NCI-H69 (cell line): ENCODE measurements around the gene IL21R.
"Not testable (repeated sequence)": the region's sequence is repeated elsewhere in the genome, so short reads cannot be mapped to it uniquely, and the experiment has no call there.

ENCODE experiments used
- DNase-seq: peaks from one replicate; lab custom pipeline; 2025; lab: John Stamatoyannopoulos, UW

IL21R gene

GRCh38 chr16:27400751-27401620, 988 bp upstream of the IL21R start:
- DNase-seq, result no peak

DNA sequence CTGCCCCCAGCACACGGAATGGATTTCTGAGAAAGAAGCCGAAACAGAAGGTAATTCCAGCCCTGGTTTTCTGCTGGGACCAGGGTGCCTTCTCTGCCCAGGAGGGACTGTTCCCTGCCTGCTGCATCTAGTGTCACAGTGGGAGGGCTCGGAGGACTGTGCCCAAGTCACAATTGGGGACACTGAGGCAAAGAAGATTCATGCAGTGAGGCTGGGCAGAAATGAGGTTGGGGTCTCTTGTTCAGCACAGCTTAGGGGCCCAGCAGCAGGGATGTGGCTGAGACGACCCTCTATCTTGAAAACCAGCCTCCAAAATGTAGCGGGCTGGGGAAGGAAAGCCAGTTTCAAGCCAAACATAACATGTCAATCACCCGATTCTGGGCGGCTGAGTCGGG, 592 bp downstream of the IL21R start:
- no peak for DNase-seq

DNA sequence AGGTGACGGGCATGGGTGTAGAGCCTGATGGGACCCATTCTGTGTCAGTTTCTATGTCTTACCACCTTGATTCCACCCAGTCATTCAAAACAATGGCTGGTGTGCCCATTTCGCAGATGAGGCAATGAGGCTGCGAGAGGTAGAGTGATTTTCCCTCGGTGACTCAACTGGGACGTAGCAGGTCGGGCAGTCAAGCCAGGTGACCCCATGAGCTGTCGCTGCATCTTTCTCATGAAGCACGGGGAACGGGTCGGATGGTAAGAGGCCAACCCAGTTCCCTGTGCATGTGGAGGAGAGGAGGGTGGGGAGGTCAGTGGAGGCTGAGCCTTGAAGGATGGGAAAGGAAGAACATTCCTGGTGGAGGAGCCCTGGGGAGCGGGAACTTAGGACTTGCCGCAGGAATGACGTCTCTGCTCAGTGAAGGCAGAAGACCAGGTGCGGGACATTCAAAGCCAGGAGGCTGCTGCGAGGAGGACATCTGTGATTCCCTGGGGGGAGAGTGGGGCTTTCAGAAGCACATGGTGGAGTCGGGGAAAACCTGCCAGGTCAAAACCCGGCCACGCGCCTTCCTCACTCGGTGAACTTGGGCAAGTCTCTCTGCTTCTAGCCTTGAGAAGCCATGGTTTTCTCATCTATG, 1.1 kb downstream of the IL21R start:
- DNase-seq, result no peak

- DNase-seq, result no peak
Measured at GRCh38 chr16:27403601-27403992, 1.6 kb downstream of the IL21R start.

DNA sequence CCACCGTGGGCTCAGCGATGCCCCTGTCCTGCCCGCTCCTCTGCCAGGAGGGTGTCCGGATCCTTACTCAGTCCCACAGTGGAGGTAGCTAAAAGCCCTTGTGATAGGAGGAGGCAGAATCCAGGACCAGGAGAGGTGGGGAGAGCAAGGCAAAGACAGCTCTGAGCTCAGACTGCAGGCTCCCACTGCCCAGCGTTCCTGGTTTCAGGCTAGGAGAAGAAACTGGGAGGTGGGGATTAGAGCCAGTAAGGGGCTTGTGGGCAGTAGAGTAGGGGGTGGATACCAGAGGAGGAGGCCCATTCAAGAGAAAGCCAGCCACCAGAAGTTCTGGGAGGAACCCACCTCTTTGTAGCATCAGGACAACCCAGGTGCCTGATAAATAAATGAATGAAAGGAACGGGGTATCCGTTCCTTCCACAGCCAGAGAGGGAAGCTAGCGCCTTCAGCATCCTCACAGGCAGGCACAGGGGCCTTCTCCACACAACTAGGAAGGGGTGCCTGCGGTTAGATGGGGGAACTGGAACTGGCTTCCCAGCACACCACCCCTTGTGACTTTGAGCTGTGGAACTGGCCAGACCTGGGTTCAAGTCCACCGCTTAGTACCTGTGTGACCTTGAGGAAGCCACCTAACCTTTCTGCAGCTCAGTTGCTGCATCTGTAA, 2.3 kb downstream of the IL21R start:
- DNase-seq, result no peak

DNA sequence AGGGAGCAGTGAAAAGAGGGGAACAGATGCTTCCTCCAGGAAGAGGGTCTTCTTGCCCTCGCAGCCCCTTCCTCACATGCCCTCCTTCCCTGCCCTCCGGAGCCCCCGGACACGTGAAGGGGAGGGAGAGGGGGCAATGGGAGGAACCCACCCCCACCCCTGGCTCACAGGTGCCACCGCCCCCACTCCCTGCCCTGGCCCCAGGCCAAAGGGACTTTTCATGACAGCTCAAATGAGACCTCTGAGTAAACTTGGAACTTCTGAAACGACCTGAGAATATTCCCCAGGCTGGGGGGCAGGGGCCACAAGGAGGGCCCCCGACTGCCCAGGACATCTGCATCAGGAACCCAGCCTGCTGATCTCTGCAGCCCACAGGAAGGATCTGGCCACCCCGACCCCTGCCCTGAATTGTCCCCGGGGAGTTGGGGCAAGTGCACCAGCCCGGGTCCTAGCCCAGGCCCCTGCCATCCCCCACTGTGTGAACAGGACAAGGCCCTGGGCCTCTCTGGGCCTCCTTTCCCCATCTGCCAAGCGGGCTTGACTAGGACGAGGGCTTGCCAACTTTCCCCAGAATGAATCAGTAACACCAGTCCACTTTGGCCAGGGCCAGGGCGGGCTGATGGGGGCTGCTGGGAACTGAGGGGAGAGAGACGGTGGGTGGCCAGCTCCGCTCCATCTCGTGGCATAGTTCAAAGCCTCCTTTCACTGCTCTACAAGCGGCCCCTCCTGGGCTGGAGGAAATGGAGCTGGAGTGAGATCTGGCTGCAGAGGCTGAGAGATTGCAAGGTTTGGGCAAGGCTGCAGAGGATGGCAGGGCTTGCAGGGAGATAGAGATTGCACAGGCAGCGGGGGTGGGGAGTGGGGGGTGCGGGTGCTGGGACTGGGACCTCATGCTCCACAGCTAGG, 3.8 kb downstream of the IL21R start:
- no peak for DNase-seq

- DNase-seq, result no peak
Measured at GRCh38 chr16:27406511-27407128, 4.6 kb downstream of the IL21R start.

- DNase-seq, result no peak
Measured at GRCh38 chr16:27407133-27407532, 5.2 kb downstream of the IL21R start.

DNA sequence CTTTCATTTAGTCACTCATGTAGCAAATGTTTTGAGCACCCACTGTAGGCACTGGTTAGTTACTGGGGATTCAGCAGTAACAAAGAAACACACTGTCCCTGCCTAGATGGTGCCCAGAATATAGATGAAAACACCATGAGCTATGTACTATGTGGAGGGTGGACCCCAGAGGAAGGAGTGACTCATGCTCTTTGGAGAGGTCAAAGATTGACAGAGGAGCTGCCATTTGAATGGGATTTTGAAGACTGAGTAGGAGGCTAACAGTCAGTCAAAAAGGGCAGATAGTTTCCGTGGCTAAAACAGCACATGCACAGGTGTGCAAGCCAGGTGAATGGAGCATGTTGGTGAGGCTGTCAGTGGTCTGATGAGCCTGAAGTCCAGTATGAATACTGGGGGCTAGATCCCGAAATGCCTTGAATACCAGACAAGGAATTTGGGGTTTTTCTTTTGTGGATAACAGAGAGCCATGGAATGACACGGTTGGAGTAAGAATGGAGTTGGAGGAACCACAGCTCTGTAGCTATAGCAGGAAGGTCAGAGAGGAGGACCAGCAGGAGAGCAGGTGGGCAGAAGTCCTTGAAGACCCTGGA, 6.1 kb downstream of the IL21R start:
- no peak for DNase-seq

GRCh38 chr16:27408602-27409031, 6.6 kb downstream of the IL21R start:
- DNase-seq, result no peak

DNA sequence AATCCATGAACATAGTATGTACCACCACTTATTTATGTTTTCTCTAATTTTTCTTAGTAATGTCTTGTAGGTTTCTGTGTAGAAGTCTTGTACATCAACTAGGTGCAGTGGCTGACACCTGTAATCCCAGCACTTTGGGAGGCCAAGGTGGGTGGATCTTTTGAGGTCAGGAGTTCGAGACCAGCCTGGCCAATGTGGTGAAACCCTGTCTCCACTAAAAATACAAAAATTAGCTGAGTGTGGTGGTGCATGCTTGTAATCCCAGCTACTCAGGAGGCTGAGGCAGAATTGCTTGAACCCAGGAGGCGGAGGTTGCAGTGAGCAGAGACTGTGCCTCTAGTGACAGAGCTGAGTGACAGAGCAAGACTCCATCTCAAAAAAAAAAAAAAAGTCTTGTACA, 8.0 kb downstream of the IL21R start:
- not testable (repeated sequence) for DNase-seq

DNA sequence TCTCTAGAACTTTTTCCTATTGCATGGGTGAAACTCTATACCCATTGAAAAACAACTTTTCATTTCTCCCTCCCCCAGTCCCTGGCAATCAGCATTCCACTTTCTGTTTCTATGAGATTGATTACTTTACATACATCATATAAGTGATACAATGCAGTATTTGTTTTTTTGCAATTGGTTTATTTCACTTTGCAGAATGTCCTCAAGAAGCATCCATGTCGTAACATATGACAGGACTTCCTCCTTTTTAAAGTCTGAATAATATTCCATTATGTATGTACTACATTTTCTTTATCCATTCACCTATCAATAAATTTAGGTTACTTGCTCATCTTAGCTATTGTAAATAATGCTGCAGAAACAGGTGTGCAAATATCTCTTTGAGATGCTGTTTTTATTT, 8.8 kb downstream of the IL21R start:
- no peak for DNase-seq

GRCh38 chr16:27413956-27414355, 12.0 kb downstream of the IL21R start:
- no peak for DNase-seq

- no peak for DNase-seq
Measured at GRCh38 chr16:27414788-27415431, 12.9 kb downstream of the IL21R start.

DNA sequence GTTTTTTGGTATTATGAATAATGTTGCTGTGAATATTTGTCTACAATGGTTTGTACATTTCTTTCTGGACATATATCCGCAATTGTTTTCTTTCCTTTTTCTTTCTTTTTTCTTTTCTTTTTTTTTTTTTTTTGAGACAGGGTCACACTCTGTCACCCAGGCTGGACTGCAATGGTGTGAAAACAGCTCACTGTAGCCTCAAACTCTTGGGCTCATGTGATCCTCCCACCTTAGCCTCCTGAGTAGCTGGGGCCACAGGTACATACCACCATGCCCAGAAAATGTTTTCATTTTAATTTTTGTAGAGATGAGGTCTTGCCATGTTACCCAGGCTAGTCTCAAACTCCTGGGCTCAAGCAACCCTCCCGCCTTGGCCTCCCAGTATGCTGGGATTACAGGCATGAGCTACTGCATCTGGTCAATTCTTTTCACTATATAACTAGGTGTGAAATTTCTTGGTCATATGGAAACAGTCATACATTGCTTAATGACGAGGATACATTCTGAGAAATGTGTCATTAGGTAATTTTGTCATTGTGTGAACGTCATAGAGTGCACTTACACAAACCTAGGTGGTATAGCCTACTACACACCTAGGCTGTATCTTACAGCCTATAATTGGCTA, 15.2 kb downstream of the IL21R start:
- no peak for DNase-seq

DNA sequence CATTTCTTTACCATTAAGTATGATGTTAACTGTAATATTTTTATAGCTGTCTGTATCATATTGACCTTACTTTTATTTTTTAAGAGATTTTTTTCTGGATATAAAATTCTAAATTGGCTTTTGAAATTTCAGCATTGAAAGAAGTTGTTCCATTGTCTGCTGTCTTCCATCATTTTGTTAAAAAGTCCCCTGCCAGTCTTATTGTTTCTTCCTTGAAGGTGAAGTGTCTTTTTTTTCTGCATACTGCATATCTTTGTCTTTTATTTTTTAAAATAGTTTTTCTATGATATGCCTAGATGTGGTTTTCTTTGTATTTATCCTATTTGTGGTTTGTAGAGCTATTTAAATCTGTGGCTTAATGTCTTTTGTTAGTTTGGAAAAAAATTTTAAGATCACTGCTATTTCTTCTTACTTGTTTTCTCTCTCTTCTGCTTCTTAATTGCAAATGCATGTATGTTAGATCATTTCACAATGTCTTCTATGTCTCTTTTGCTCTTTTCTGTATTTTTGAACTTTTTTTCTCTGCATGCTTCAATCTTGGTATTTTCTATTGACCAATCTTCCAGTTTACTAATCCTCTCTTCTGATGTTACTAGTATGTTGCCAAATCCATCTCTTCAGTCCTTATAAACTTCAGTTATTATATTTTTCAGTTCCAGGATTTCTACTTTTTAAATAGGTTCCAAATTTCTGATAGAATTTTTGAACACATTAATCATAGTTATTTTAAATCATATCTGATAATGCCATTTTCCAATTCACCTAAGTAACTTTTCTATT, 20.2 kb downstream of the IL21R start:
- no peak for DNase-seq

DNA sequence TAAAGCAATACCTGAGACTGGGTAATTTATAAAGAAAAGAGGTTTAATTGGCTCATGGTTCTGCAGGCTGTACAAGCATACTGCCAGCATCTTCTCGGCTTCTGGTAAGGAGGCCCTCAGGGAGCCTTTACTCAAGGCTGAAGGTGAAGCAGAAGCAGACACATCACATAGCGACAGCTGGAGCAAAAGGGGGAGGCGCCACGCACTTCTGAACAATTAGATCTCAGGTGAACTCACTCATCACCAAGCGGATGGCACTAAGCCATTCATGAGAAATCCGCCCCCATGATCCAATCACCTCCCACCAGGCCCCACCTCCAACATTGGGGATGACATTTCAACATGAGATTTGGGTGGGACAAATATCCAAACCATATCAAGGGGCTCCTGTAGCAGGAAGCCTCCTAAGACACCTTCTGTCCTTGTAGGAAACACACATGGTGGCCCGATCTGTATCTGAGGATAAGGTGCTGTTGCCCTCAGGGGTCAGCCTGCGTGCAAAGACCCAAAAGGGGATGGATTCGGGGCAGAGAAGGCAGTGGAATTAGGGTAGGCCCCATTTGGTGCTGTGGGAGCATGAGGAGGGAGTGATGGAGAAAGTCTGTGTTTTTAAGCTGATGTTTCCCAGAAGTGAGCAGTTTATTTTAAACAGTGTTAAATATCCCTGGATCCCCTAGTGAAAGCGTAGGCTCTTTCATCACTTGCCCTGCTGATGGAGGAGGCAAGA, 23.0 kb downstream of the IL21R start:
- DNase-seq, result no peak

- DNase-seq, result no peak
Measured at GRCh38 chr16:27425961-27426360, 24.0 kb downstream of the IL21R start.
